Thyroid gland (tissue), 4 donors: Measurements from ENCODE around the gene C21orf58.

Experiments used
- CTCF ChIP-seq, 6 experiments: fragments of 200-600 bp in 3 of 6; fragments of 450-650 bp in 3 of 6; sonication (generic) in 3 of 6; IDR thresholded peaks; one replicate each; pipeline ENCODE4 v1.5.1; 2016 to 2019; ENCODE audit warnings: antibody characterized with exemption in 6 of 6, mild to moderate bottlenecking in 2 of 6, inconsistent platforms in 1 of 6, moderate library complexity in 1 of 6
- POLR2A ChIP-seq, 2 donors: fragments of 450-650 bp; IDR thresholded peaks; one replicate each; pipeline ENCODE4 v1.6.1; 2017; ENCODE audit warnings: antibody characterized with exemption in 2 of 2, mild to moderate bottlenecking in 2 of 2, moderate library complexity in 1 of 2

- TF ChIP-seq CTCF (IDR thresholded peaks at IDR 0.05), result no peak
- TF ChIP-seq POLR2A (IDR thresholded peaks at IDR 0.05), result no peak
Measured at GRCh38 chr21:46366561-46366960, 42.9 kb upstream of the C21orf58 start.
